GM12878 (cell line): Measurements from ENCODE around the gene INPP4B. TPM values are rescaled to one million over a fixed set of nuclear protein-coding genes. Genes with fewer than 3 reads are reported as not detected.

Source experiments
- E2F4 ChIP-seq: IDR thresholded peaks from 2 replicates; pipeline ENCODE4 v1.6.1; 2012; ENCODE audit warnings: low read depth, low read length, improper control_type of control experiment
- EGR1 ChIP-seq, 2 experiments: IDR thresholded peaks; 1 replicate in 1 of 2; 2 replicates in 1 of 2; pipeline ENCODE4 v1.6.1; 2011 to 2012; ENCODE audit warnings: low read depth in 2 of 2, low read length in 2 of 2, borderline replicate concordance in 1 of 2, mild to moderate bottlenecking in 1 of 2, moderate library complexity in 1 of 2
- MLLT1 ChIP-seq: fragments of 450-650 bp; IDR thresholded peaks from 2 replicates; pipeline ENCODE4 v1.6.1; 2016; ENCODE audit warnings: mild to moderate bottlenecking
- PRDM15 ChIP-seq: fragments of 450-650 bp; formaldehyde crosslinking; IDR thresholded peaks from 2 replicates; pipeline ENCODE4 v1.4.0; 2020; ENCODE audit warnings: mild to moderate bottlenecking, moderate library complexity
- RAD51 ChIP-seq: fragments of 450-650 bp; IDR thresholded peaks from 2 replicates; pipeline ENCODE4 v1.6.1; 2016; ENCODE audit warnings: moderate library complexity, mild to moderate bottlenecking, inconsistent platforms
- REST ChIP-seq: IDR thresholded peaks from 2 replicates; pipeline ENCODE4 v1.6.1; 2012; ENCODE audit warnings: mild to moderate bottlenecking, low read depth, low read length
- SUPT20H ChIP-seq: IDR thresholded peaks from 2 replicates; pipeline ENCODE4 v1.6.1; 2011; ENCODE audit warnings: low read depth, mild to moderate bottlenecking, low read length, moderate library complexity, borderline replicate concordance; ENCODE audit not compliant: control insufficient read depth
- ZZZ3 ChIP-seq: IDR thresholded peaks from 2 replicates; pipeline ENCODE4 v1.6.1; 2011; ENCODE audit warnings: low read depth; ENCODE audit not compliant: control insufficient read depth, insufficient read length
- polyA plus RNA-seq, 11 experiments: library from polyadenylated mRNA; depleted of rRNA in 4 of 11; unstranded in 6 of 11; stranded (reverse) in 5 of 11; fragments of >200 nt; fragmentation: Nextera tagmentation in 4 of 11; fragmentation: Illumina TruSeq in 1 of 11; extraction: Ambion mirVana in 4 of 11; extraction: Trizol in 1 of 11; gene quantifications; 1 replicate in 1 of 11; 2 replicates in 10 of 11; pipeline versions ENCODE4 v1.2.1 to v1.2.3, GENCODE V29; 2011 to 2016; ENCODE audit warnings: inconsistent platforms in 2 of 11, missing spikeins in 2 of 11, low read depth in 1 of 11
- total RNA-seq, 4 experiments: library from RNA; depleted of rRNA in 3 of 4; stranded (reverse); fragments of >200 nt in 3 of 4; fragmentation: Illumina TruSeq in 1 of 4; extraction: Trizol in 1 of 4; gene quantifications; 2 replicates each; pipeline versions ENCODE4 v1.2.1 to v1.2.3, GENCODE V29; 2013 to 2021

Gene INPP4B
- total and polyA plus RNA-seq, 10 of the 15 experiments (the other 5 are each of a cell fraction or from before 2014, with no cell fraction given) = 0.53 to 11.2 (median 0.95) TPM

DNA sequence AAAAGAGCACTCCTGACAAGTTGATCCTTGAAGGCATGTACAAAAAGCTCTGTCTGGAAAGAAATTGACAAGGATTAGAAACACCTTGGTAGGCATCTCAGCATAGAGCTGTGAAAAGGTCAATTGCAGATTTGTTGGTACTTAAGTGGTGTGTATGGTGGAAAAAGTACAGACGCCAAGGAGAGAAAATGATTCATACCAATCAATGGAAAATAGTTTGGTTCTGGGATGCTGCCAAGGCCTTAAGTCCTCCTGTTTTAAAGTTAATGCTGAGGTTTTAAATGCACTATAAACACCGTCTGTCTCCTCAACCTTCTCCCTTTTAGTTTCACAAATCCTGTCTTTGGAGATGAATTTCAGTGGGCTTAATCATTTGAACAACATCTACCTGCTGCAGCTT lies 685.6 kb downstream of the INPP4B start (continued):
- TF ChIP-seq MLLT1 (no peak), PRDM15 (no peak), SUPT20H (no peak), E2F4 (no peak), EGR1 (IDR thresholded peaks at IDR 0.05; ENCODE audit: borderline replicate concordance in 1 of 2, low read depth in 2 of 2, low read length in 2 of 2) (no peak), ZZZ3 (no peak), RAD51 (no peak), REST (no peak)
